BLaER1 treated with 17β-estradiol and CSF1 and Interleukin-3, amounts not matched to agents 10 nM and 100 nM (cell line): ENCODE measurements around the gene BCAS3.

Experiments
- H3K27ac ChIP-seq, 11 experiments: shearing (Covaris generic); formaldehyde crosslinking; 2 replicates each; pipeline ENCODE4 v1.8.1; 2022
- H3K27me3 ChIP-seq, 11 experiments: shearing (Covaris generic); formaldehyde crosslinking; 2 replicates each; pipeline ENCODE4 v1.8.1; 2022
- H3K36me3 ChIP-seq, 11 experiments: shearing (Covaris generic); formaldehyde crosslinking; 2 replicates each; pipeline ENCODE4 v1.8.1; 2022
- H3K4me1 ChIP-seq, 10 experiments: shearing (Covaris generic); formaldehyde crosslinking; 2 replicates each; pipeline ENCODE4 v1.8.1; 2022
- H3K4me2 ChIP-seq, 11 experiments: shearing (Covaris generic); formaldehyde crosslinking; 2 replicates each; pipeline ENCODE4 v1.8.1; 2022
- H3K4me3 ChIP-seq, 10 experiments: shearing (Covaris generic); formaldehyde crosslinking; 2 replicates each; pipeline ENCODE4 v1.8.1; 2022
- H3K9ac ChIP-seq, 11 experiments: shearing (Covaris generic); formaldehyde crosslinking; 2 replicates each; pipeline ENCODE4 v1.8.1; 2022
- H3K9me3 ChIP-seq, 11 experiments: shearing (Covaris generic); formaldehyde crosslinking; replicated peaks in 1 of 11; 2 replicates each; pipeline ENCODE4 v1.8.1; 2022
- H4K20me1 ChIP-seq, 11 experiments: shearing (Covaris generic); formaldehyde crosslinking; 2 replicates each; pipeline ENCODE4 v1.8.1; 2022
- Cebpa-rat ChIP-seq, 11 experiments: shearing (Covaris generic); IDR thresholded peaks; 2 replicates each; pipeline ENCODE4 v1.8.1; 2022

Gene BCAS3

GRCh38 chr17:61399131-61400065, 721.7 kb downstream of the BCAS3 start, which contains the start of gene TBX2:
TSS of gene TBX2 (plus strand) at chr17:61399843. CDS start at chr17:61400177, 334 bp downstream.
- Histone ChIP-seq H3K9me3 (peaks cover 0 to 22% (median 8%) of the 10 kb centered on the region in 11 experiments; a peak in 10 of 22 replicates), H4K20me1 (peaks cover 0 to 90% (median 61%) of the 10 kb centered on the region in 11 experiments; a peak in 19 of 22 replicates), H3K27me3 (peaks cover 99 to 100% (median 100%) of the 10 kb centered on the region in 11 experiments), H3K4me2 (peak within 1 kb of the TSS; percentile 90 to 100 (median 93)), H3K4me1 (peaks cover 28 to 48% (median 35%) of the 10 kb centered on the region in 10 experiments), H3K9ac (peak within 1 kb of the TSS in 8 of 11 experiments; percentile 33 to 54 (median 46); a peak in 13 of 22 replicates), H3K4me3 (peak within 1 kb of the TSS; percentile 51 to 69 (median 58)), H3K27ac (no peak within 1 kb of the TSS), H3K36me3 (no peaks in the 10 kb centered on the region)
- no peak for TF ChIP-seq Cebpa-rat (IDR thresholded peaks at IDR 0.05)

DNA sequence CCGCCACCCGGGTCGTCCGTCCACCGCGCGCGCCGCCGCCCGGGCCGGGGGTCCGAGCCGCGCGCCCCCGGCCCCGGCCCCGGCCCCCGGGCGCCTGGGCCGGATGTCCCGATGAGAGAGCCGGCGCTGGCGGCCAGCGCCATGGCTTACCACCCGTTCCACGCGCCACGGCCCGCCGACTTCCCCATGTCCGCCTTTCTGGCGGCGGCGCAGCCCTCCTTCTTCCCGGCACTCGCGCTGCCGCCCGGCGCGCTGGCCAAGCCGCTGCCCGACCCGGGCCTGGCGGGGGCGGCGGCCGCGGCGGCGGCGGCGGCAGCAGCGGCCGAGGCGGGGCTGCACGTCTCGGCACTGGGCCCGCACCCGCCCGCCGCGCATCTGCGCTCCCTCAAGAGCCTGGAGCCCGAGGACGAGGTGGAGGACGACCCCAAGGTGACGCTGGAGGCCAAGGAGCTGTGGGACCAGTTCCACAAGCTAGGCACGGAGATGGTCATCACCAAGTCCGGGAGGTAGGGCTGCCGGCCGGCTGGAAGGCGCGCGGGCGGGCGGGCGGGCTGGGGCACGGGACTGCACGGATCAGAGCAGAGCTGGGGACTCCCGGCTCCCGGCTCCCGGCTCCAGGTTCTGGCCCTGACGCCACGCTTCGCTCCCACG, 722.5 kb downstream of the BCAS3 start:
- Histone ChIP-seq H4K20me1 (peaks cover 0 to 90% (median 69%) of the 10 kb centered on the region in 11 experiments; a peak in 19 of 22 replicates), H3K4me2 (peak overlapping the region; percentile 90 to 100 (median 93)), H3K36me3 (no peaks in the 10 kb centered on the region), H3K27me3 (peaks cover 99 to 100% (median 100%) of the 10 kb centered on the region in 11 experiments), H3K27ac (no peak overlapping the region), H3K9ac (no peak overlapping the region), H3K9me3 (peaks cover 0 to 22% (median 8%) of the 10 kb centered on the region in 11 experiments; a peak in 10 of 22 replicates), H3K4me3 (peak overlapping the region; percentile 51 to 69 (median 58); a peak in 19 of 20 replicates), H3K4me1 (peaks cover 34 to 56% (median 43%) of the 10 kb centered on the region in 10 experiments)
- TF ChIP-seq Cebpa-rat (IDR thresholded peaks at IDR 0.05): no peak

- Histone ChIP-seq H3K36me3 (no peaks in the 10 kb centered on the region), H3K27me3 (peaks cover 99 to 100% (median 100%) of the 10 kb centered on the region in 11 experiments), H3K4me3 (no peak overlapping the region), H3K9ac (no peak overlapping the region), H3K4me1 (peaks cover 34 to 60% (median 47%) of the 10 kb centered on the region in 10 experiments), H3K9me3 (peaks cover 0 to 22% (median 8%) of the 10 kb centered on the region in 11 experiments; a peak in 10 of 22 replicates), H3K27ac (no peak overlapping the region), H3K4me2 (peak overlapping the region in 1 of 11 experiments; percentile 98; a peak in 3 of 22 replicates), H4K20me1 (peaks cover 0 to 90% (median 75%) of the 10 kb centered on the region in 11 experiments; a peak in 19 of 22 replicates)
- TF ChIP-seq Cebpa-rat (IDR thresholded peaks at IDR 0.05): no peak
Measured at GRCh38 chr17:61400717-61401388, 723.2 kb downstream of the BCAS3 start.

DNA sequence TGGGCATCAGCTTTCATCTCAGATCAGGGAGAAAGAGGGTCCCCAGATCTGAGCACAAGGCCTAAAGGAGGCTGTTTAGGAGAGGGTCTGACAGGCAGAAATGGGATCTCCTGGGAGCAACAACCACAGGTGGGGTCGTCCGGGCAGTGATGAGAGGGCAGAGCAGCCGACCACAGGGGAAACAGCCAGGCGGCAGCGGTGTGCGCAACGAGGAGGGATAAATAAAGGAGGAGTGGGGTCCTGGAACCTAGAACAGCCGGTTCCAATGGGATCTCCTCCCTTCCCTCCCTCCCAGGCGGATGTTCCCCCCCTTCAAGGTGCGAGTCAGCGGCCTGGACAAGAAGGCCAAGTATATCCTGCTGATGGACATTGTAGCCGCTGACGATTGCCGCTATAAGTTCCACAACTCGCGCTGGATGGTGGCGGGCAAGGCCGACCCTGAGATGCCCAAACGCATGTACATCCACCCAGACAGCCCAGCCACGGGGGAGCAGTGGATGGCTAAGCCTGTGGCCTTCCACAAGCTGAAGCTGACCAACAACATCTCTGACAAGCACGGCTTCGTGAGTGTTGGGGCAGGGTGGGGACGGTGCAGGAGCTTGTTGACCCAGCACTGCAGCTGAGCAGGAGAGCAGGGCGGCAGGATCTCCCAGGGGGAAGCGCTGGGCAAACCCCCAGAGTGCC, 723.9 kb downstream of the BCAS3 start:
- H3K27me3 ChIP-seq: peaks cover 99 to 100% (median 100%) of the 10 kb centered on the region in 11 experiments
- no peak overlapping the region for H3K4me3 ChIP-seq
- H4K20me1 ChIP-seq: peaks cover 0 to 91% (median 80%) of the 10 kb centered on the region in 11 experiments; a peak in 19 of 22 replicates
- peaks cover 0 to 15% (median 5%) of the 10 kb centered on the region in 11 experiments; a peak in 10 of 22 replicates for H3K9me3 ChIP-seq
- H3K27ac ChIP-seq: no peak overlapping the region
- peak overlapping the region in 1 of 11 experiments; percentile 2; a peak in 1 of 22 replicates for H3K4me2 ChIP-seq
- H3K36me3 ChIP-seq: no peaks in the 10 kb centered on the region
- H3K4me1 ChIP-seq: peaks cover 34 to 60% (median 47%) of the 10 kb centered on the region in 10 experiments
- TF ChIP-seq Cebpa-rat (IDR thresholded peaks at IDR 0.05): no peak
- no peak overlapping the region for H3K9ac ChIP-seq

GRCh38 chr17:61402073-61402541, 724.5 kb downstream of the BCAS3 start:
- no peak overlapping the region for H3K27ac ChIP-seq
- peak overlapping the region in 3 of 11 experiments; percentile 76 to 90 (median 83); a peak in 3 of 22 replicates for H3K4me2 ChIP-seq
- H3K9ac ChIP-seq: no peak overlapping the region
- peaks cover 0 to 90% (median 85%) of the 10 kb centered on the region in 11 experiments; a peak in 19 of 22 replicates for H4K20me1 ChIP-seq
- no peak for TF ChIP-seq Cebpa-rat (IDR thresholded peaks at IDR 0.05)
- no peak overlapping the region for H3K4me3 ChIP-seq
- H3K4me1 ChIP-seq: peaks cover 34 to 60% (median 47%) of the 10 kb centered on the region in 10 experiments
- peaks cover 99 to 100% (median 100%) of the 10 kb centered on the region in 11 experiments for H3K27me3 ChIP-seq
- H3K36me3 ChIP-seq: no peaks in the 10 kb centered on the region
- H3K9me3 ChIP-seq: peaks cover 0 to 10% (median 0%) of the 10 kb centered on the region in 11 experiments; a peak in 5 of 22 replicates

DNA sequence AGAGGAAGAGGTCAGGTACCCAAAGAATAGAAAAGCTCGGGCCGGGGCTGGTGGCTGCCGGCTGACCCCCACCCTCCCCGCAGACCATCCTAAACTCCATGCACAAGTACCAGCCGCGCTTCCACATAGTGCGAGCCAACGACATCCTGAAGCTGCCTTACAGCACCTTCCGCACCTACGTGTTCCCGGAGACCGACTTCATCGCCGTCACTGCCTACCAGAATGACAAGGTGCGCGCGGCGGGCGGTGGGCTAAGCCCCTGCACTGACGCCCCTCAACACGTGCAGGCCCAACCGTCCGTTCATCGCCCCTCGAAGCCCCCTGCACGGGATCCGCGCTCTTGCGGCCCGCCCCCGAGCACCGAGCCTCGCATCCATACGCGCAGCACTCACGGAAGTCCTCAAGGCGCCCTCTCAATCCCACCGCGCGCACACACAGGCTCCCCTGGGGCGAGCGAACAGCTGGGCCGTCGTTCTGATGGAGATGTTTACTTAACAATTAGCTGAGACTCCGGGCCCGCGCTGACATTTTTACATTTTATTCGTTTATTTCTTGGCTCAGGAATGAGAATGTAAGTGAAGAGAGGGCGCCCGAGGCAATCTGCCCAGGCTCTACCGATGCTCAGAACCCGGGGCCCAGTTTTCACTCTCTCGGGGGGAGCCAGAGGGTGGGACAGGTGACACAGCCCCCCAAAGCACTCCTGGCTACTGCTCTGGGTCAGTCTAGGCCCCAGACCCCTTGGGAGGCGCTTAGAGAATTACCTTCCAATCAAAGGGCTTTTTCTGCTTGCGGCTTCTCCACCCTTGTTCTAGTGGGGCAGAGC, 725.5 kb downstream of the BCAS3 start:
- Histone ChIP-seq H3K27ac (no peak overlapping the region), H3K4me1 (peaks cover 34 to 60% (median 47%) of the 10 kb centered on the region in 10 experiments), H3K9me3 (peaks cover 0 to 4% (median 0%) of the 10 kb centered on the region in 11 experiments; a peak in 3 of 22 replicates), H3K4me2 (peak overlapping the region; percentile 76 to 92 (median 86)), H3K36me3 (no peaks in the 10 kb centered on the region), H4K20me1 (peaks cover 0 to 95% (median 91%) of the 10 kb centered on the region in 11 experiments; a peak in 19 of 22 replicates), H3K9ac (no peak overlapping the region), H3K27me3 (peaks cover 99 to 100% (median 100%) of the 10 kb centered on the region in 11 experiments), H3K4me3 (peak overlapping the region; percentile 30 to 66 (median 48))
- TF ChIP-seq Cebpa-rat (IDR thresholded peaks at IDR 0.05): no peak
